Daoy (cell line): ENCODE measurements around the gene OR4K13. TPM values are rescaled to one million over a fixed set of nuclear protein-coding genes. Genes with fewer than 3 reads are reported as not detected.
A peak's percentile ranks its signal among the peaks of the same experiment; 100 is the strongest.

ENCODE experiments used
- DNase-seq: peaks from one replicate; pipeline ENCODE4 v3.0.0-alpha.2; 2015; ENCODE audit warnings: low read depth
- total RNA-seq: library from RNA; depleted of rRNA; stranded (reverse); fragments of >200 nt; shearing (Covaris generic); gene quantifications from 2 replicates; pipeline ENCODE4 v1.2.3, GENCODE V29; 2014; rRNA removed

The OR4K13 gene
- total RNA-seq: not detected in 2 replicates

DNA sequence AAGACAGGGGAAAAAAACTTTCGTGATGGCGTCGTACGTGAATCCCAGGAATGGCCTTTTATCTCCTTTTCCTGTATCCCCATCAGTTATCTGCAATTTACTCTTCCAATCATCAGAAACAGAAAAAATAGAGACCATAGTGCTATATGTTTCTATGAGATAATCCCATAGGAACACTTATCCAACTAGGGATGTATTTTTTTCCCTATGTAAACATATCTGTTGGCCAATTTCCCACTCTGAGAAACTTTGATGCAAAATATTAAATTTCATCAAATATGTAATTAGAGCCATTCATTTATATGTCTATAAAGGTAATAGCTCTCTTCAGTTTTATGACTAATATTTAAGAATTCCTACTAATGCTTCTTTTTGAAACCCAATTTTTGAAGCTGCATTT, at the start of gene OR4K13:
Gene OR4K13, minus strand, starts transcription at position 101 of the 400 bp plus-strand sequence. CDS start 1,280 bp downstream, outside the sequence.
- DNase-seq: no peak

GRCh38 chr14:20059745-20060144, 23.9 kb upstream of the OR4K13 start, which contains the start of gene OR4L1:
OR4L1 (plus strand) TSS chr14:20060045; CDS start chr14:20060045, 0 bp downstream.
- no peak for DNase-seq

GRCh38 chr14:20048202-20048601, 12.4 kb upstream of the OR4K13 start:
- DNase-seq: no peak

DNA sequence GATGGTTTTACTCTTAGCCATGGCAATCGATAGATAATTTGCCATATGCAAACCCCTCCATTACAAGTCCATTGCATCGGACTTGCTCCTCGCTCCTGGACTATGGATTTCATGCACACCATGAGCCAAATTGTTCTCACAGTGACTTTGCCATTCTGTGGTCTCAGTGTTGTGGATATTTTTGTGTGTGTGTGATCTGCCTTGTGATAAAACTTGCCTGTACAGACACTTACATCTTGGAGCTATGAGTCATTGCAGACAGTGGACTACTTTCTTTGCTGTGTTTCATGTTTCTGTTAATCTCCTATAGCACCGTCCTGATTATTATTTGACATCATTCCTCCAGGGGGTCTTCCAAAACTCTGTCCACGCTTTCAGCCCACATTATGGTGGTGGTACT, 8.4 kb upstream of the OR4K13 start:
- no peak for DNase-seq

GRCh38 chr14:20035449-20035848, 389 bp downstream of the OR4K13 start:
- no peak for DNase-seq

- DNase-seq: peak; percentile 5
These were observed 4.8 kb downstream of the OR4K13 start for GRCh38 chr14:20031058-20031457.

- DNase-seq: no peak
These were observed 16.5 kb downstream of the OR4K13 start, which contains the start of gene OR4K14 for GRCh38 chr14:20019257-20019865. OR4K14 (minus strand) TSS chr14:20019307; CDS start chr14:20015193, 4,114 bp downstream.

- DNase-seq: no peak
These were observed 27.7 kb downstream of the OR4K13 start for GRCh38 chr14:20008156-20008555.

- DNase-seq: peak; percentile 47
These were observed 33.5 kb downstream of the OR4K13 start for GRCh38 chr14:20002319-20002718.

GRCh38 chr14:20001863-20002262, 34.0 kb downstream of the OR4K13 start, which contains the start of gene OR4Q2:
OR4Q2 (plus strand) TSS chr14:20002163.
- DNase-seq: no peak

DNA sequence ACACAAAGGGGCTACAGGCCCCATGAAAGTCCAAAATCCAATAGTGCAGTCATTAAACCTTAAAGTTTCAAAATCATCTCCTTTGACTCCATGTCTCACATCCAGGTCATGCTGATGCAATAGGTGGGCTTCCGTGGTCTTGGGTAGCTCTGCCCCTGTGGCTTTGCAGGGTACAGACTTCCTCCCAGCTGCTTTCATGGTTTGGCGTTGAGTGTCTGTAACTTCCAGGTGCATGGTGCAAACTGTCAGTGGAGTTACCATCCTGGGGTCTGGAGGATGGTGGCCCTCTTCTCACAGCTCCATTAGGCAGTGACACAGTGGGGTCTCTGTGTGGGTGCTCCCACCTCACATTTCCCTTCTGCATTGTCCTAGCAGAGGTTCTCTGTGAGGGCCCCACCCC, 42.4 kb downstream of the OR4K13 start:
- no peak for DNase-seq

Other genes starting within 250 kb of the OR4K13 start
- gene OR4N2, start 232.3 kb downstream of the OR4K13 start, total RNA-seq: not detected in 2 replicates
- gene OR4K2, start 160.9 kb downstream of the OR4K13 start, total RNA-seq: not detected in 2 replicates
- not detected in 2 replicates for gene OR4K5, start 115.4 kb downstream of the OR4K13 start, total RNA-seq
- not detected in 2 replicates for gene OR4K1, start 105.1 kb downstream of the OR4K13 start, total RNA-seq
- gene OR4K15, start 60.4 kb downstream of the OR4K13 start, total RNA-seq: not detected in 2 replicates
- not detected in 2 replicates for gene OR4Q2, start 33.9 kb downstream of the OR4K13 start, total RNA-seq
- not detected in 2 replicates for gene OR4K14, start 16.7 kb downstream of the OR4K13 start, total RNA-seq
- gene OR4L1, start 24.0 kb upstream of the OR4K13 start, total RNA-seq: not detected in 2 replicates
- not detected in 2 replicates for gene OR4K17, start 74.7 kb upstream of the OR4K13 start, total RNA-seq
- gene OR4N5, start 102.8 kb upstream of the OR4K13 start, total RNA-seq: not detected in 2 replicates
- not detected in 2 replicates for gene OR11G2, start 154.9 kb upstream of the OR4K13 start, total RNA-seq
- not detected in 2 replicates for gene OR11H6, start 187.7 kb upstream of the OR4K13 start, total RNA-seq
- gene OR11H7, start 192.9 kb upstream of the OR4K13 start, total RNA-seq: not detected in 2 replicates
- not detected in 2 replicates for gene OR11H4, start 203.2 kb upstream of the OR4K13 start, total RNA-seq